ENCODE results near the gene HIVEP2.

Gene HIVEP2

GRCh38 chr6:142946181-142946923 is 1.4 kb upstream of the HIVEP2 start:
- DNase-seq (ENCODE audit: low read depth) = peak; percentile 82

GRCh38 chr6:142945446-142946180 is 637 bp upstream of the HIVEP2 start:
- DNase-seq (ENCODE audit: low read depth) = peak; percentile 23

GRCh38 chr6:142944124-142945048 is 590 bp downstream of the HIVEP2 start:
- peak; percentile 94 for DNase-seq (ENCODE audit: low read depth)

GRCh38 chr6:142943711-142944123 is 1.3 kb downstream of the HIVEP2 start:
- DNase-seq (ENCODE audit: low read depth) = no peak

- no peak for DNase-seq (ENCODE audit: low read depth)
Observed at GRCh38 chr6:142942805-142943227, 2.2 kb downstream of the HIVEP2 start.

GRCh38 chr6:142942238-142942637 is 2.7 kb downstream of the HIVEP2 start:
- DNase-seq (ENCODE audit: low read depth) = no peak

- no peak for DNase-seq (ENCODE audit: low read depth)
Observed at GRCh38 chr6:142941018-142941417, 4.0 kb downstream of the HIVEP2 start.

- no peak for DNase-seq (ENCODE audit: low read depth)
Observed at GRCh38 chr6:142940487-142940886, 4.5 kb downstream of the HIVEP2 start.

GRCh38 chr6:142938510-142938909 is 6.5 kb downstream of the HIVEP2 start:
- no peak for DNase-seq (ENCODE audit: low read depth)

- no peak for DNase-seq (ENCODE audit: low read depth)
Observed at GRCh38 chr6:142937986-142938385, 7.0 kb downstream of the HIVEP2 start.

- no peak for DNase-seq (ENCODE audit: low read depth)
Observed at GRCh38 chr6:142935553-142936517, 9.1 kb downstream of the HIVEP2 start.

- no peak for DNase-seq (ENCODE audit: low read depth)
Observed at GRCh38 chr6:142934599-142934998, 10.4 kb downstream of the HIVEP2 start.

- DNase-seq (ENCODE audit: low read depth) = no peak
Observed at GRCh38 chr6:142934106-142934505, 10.9 kb downstream of the HIVEP2 start.

- no peak for DNase-seq (ENCODE audit: low read depth)
Observed at GRCh38 chr6:142933701-142934100, 11.3 kb downstream of the HIVEP2 start.

- no peak for DNase-seq (ENCODE audit: low read depth)
Observed at GRCh38 chr6:142932889-142933288, 12.1 kb downstream of the HIVEP2 start.

GRCh38 chr6:142929751-142930358 is 15.1 kb downstream of the HIVEP2 start:
- DNase-seq (ENCODE audit: low read depth) = no peak

- no peak for DNase-seq (ENCODE audit: low read depth)
Observed at GRCh38 chr6:142927904-142928303, 17.1 kb downstream of the HIVEP2 start.

- DNase-seq (ENCODE audit: low read depth) = no peak
Observed at GRCh38 chr6:142927271-142927580, 17.8 kb downstream of the HIVEP2 start.

- DNase-seq (ENCODE audit: low read depth) = peak; percentile 34
Observed at GRCh38 chr6:142926494-142927270, 18.3 kb downstream of the HIVEP2 start.

- no peak for DNase-seq (ENCODE audit: low read depth)
Observed at GRCh38 chr6:142926177-142926493, 18.8 kb downstream of the HIVEP2 start.
